ENCODE results near the gene POLRMT.

GRCh38 chr19:652467-653389 is 19.4 kb upstream of the POLRMT start:
- TF ChIP-seq CTCF (IDR thresholded peaks at IDR 0.05) (no peak), POLR2A (IDR thresholded peaks at IDR 0.05) (no peak)

Measured in adrenal gland (tissue), 5 donors.